IMR-90 (cell line): ENCODE results near the gene NFATC1. TPM values are rescaled to one million over a fixed set of nuclear protein-coding genes. Genes with fewer than 3 reads are reported as not detected.

Experiments
- ATAC-seq: fragments of 200-7000 bp; cut with Tn5 transposase; 2 replicates; pipeline ENCODE4 v1.9.1; 2020; ENCODE audit warnings: low read depth, mild to moderate bottlenecking, moderate library complexity
- BruUV-seq: library from RNA; stranded (reverse); fragments of 400-500 nt; replicated peaks from 2 replicates; lab custom pipeline; 2021; lab: Mats Ljungman, UMichigan
- CTCF ChIA-PET: fragments of 300-600 bp; formaldehyde crosslinking; extraction: SDS; loops from one replicate; lab custom pipeline; 2021; ENCODE audit warnings: antibody characterized with exemption; lab: Yijun Ruan, JAX
- POLR2A ChIA-PET: fragments of 300-600 bp; sonication (Branson Sonifier 250); formaldehyde crosslinking; loops from one replicate; lab custom pipeline; 2022; ENCODE audit warnings: antibody characterized with exemption; ENCODE audit not compliant: unreplicated experiment; lab: Charles Lee
- DNase-seq: peaks from one replicate; pipeline ENCODE4 v3.0.0; 2013
- H2AFZ ChIP-seq: replicated peaks from 2 replicates; pipeline ENCODE3; 2013; ENCODE audit warnings: low read length, mild to moderate bottlenecking; ENCODE audit not compliant: poor library complexity
- H2AK5ac ChIP-seq: 2 replicates; pipeline ENCODE4 v1.6.1; 2013; ENCODE audit warnings: low read depth, low read length, inconsistent platforms
- H2AK9ac ChIP-seq: replicated peaks from 2 replicates; pipeline ENCODE3; 2013; ENCODE audit warnings: mild to moderate bottlenecking, low read depth, low read length, moderate library complexity; ENCODE audit not compliant: poor library complexity
- H2BK120ac ChIP-seq: 2 replicates; pipeline ENCODE4 v1.6.1; 2013; ENCODE audit warnings: low read depth, low read length, inconsistent platforms
- H2BK15ac ChIP-seq: 3 replicates; pipeline ENCODE4 v1.6.1; 2013; ENCODE audit warnings: low read depth, low read length, inconsistent platforms
- H2BK20ac ChIP-seq: 2 replicates; pipeline ENCODE4 v1.6.1; 2013; ENCODE audit warnings: low read depth, mild to moderate bottlenecking, inconsistent platforms, low read length, moderate library complexity
- H2BK5ac ChIP-seq: 2 replicates; pipeline ENCODE4 v1.6.1; 2013; ENCODE audit warnings: mild to moderate bottlenecking, low read depth, low read length, inconsistent platforms; ENCODE audit not compliant: poor library complexity, severe bottlenecking
- H3K14ac ChIP-seq: replicated peaks from 2 replicates; pipeline ENCODE4 v1.6.1; 2013; ENCODE audit warnings: low read depth, low read length, inconsistent platforms
- H3K18ac ChIP-seq: 2 replicates; pipeline ENCODE4 v1.6.1; 2013; ENCODE audit warnings: low read depth, low read length, control low read depth
- H3K23ac ChIP-seq: 2 replicates; pipeline ENCODE4 v1.6.1; 2013; ENCODE audit warnings: low read depth, low read length, inconsistent platforms
- H3K27ac ChIP-seq: 2 replicates; pipeline ENCODE4 v1.5.1; 2013; ENCODE audit warnings: mild to moderate bottlenecking, control low read depth, low read length; ENCODE audit not compliant: insufficient read depth
- H3K27me3 ChIP-seq: 2 replicates; pipeline ENCODE4 v1.6.1; 2013; ENCODE audit warnings: low read length; ENCODE audit not compliant: control insufficient read depth, insufficient read depth
- H3K36me3 ChIP-seq: 2 replicates; pipeline ENCODE4 v1.6.1; 2013; ENCODE audit warnings: low read length, mixed read lengths; ENCODE audit not compliant: control insufficient read depth, insufficient read depth
- H3K4ac ChIP-seq: 2 replicates; pipeline ENCODE4 v1.6.1; 2013; ENCODE audit warnings: low read depth, low read length, inconsistent platforms
- H3K4me1 ChIP-seq: 2 replicates; pipeline ENCODE4 v1.6.1; 2013; ENCODE audit warnings: low read length, mixed read lengths; ENCODE audit not compliant: control insufficient read depth, insufficient read depth
- H3K4me2 ChIP-seq: 2 replicates; pipeline ENCODE4 v1.6.1; 2013; ENCODE audit warnings: low read depth, mild to moderate bottlenecking, control low read depth, low read length, moderate library complexity
- H3K4me3 ChIP-seq: 2 replicates; pipeline ENCODE4 v1.5.1; 2013; ENCODE audit warnings: low read depth, mild to moderate bottlenecking, control low read depth, low read length, moderate library complexity; ENCODE audit not compliant: insufficient read depth
- H3K56ac ChIP-seq: 2 replicates; pipeline ENCODE4 v1.6.1; 2013; ENCODE audit warnings: low read length, inconsistent platforms; ENCODE audit not compliant: insufficient read depth; ENCODE audit errors: extremely low read depth
- H3K79me1 ChIP-seq, 2 experiments: 2 replicates each; pipeline ENCODE4 v1.6.1; 2013; ENCODE audit warnings: low read length in 2 of 2, inconsistent platforms in 1 of 2, low read depth in 1 of 2
- H3K9ac ChIP-seq: 2 replicates; pipeline ENCODE4 v1.6.1; 2013; ENCODE audit warnings: low read depth, low read length, control low read depth
- H3K9me1 ChIP-seq: 2 replicates; pipeline ENCODE4 v1.6.1; 2013; ENCODE audit warnings: low read length, inconsistent platforms; ENCODE audit not compliant: insufficient read depth
- H3K9me3 ChIP-seq: 2 replicates; pipeline ENCODE4 v1.6.1; 2013; ENCODE audit warnings: low read length; ENCODE audit not compliant: control insufficient read depth, insufficient read depth
- H4K20me1 ChIP-seq: 2 replicates; pipeline ENCODE4 v1.6.1; 2013; ENCODE audit warnings: low read length, inconsistent platforms; ENCODE audit not compliant: insufficient read depth
- H4K5ac ChIP-seq: 2 replicates; pipeline ENCODE4 v1.6.1; 2013; ENCODE audit warnings: mild to moderate bottlenecking, low read depth, low read length, control low read depth
- H4K8ac ChIP-seq, 2 experiments: 2 replicates each; pipeline ENCODE4 v1.6.1; 2013; ENCODE audit warnings: low read depth in 2 of 2, low read length in 2 of 2, control low read depth in 1 of 2, inconsistent platforms in 1 of 2
- H4K91ac ChIP-seq: 2 replicates; pipeline ENCODE4 v1.6.1; 2013; ENCODE audit warnings: low read depth, low read length, inconsistent platforms; ENCODE audit not compliant: insufficient read depth
- BHLHE40 ChIP-seq: fragments of 150-350 bp; IDR thresholded peaks from 2 replicates; pipeline ENCODE4 v1.6.1; 2016; ENCODE audit warnings: mild to moderate bottlenecking, low read depth, low read length
- CEBPB ChIP-seq: IDR thresholded peaks from 2 replicates; pipeline ENCODE4 v1.6.1; 2012; ENCODE audit warnings: low read depth, low read length, improper control_type of control experiment
- CHD1 ChIP-seq: IDR thresholded peaks from 2 replicates; pipeline ENCODE4 v1.6.1; 2012; ENCODE audit warnings: low read depth, low read length, improper control_type of control experiment
- CTCF ChIP-seq: conservative IDR thresholded peaks from 2 replicates; pipeline ENCODE4 v1.5.1; 2012; ENCODE audit warnings: mild to moderate bottlenecking, low read depth, low read length, improper control_type of control experiment
- RCOR1 ChIP-seq: IDR thresholded peaks from 2 replicates; pipeline ENCODE4 v1.6.1; 2012; ENCODE audit warnings: mild to moderate bottlenecking, low read length, improper control_type of control experiment; ENCODE audit not compliant: insufficient replicate concordance
- RFX5 ChIP-seq: IDR thresholded peaks from 2 replicates; pipeline ENCODE4 v1.8.0; 2012; ENCODE audit warnings: low read depth, mild to moderate bottlenecking, low read length, moderate library complexity
- SMC3 ChIP-seq: fragments of 150-350 bp; IDR thresholded peaks from 2 replicates; pipeline ENCODE4 v1.6.1; 2016; ENCODE audit warnings: low read depth, mild to moderate bottlenecking, antibody characterized with exemption, low read length, moderate library complexity
- WGBS, 2 experiments: methylation state at CpG; one replicate each; pipeline versions ENCODE4 v1.1.5 to v1.1.7; 2013; ENCODE audit warnings: missing lambda C conversion rate in 2 of 2; ENCODE audit not compliant: insufficient read length in 1 of 2; ENCODE audit errors: extremely low coverage in 2 of 2; 5-methylcytosine and 5-hydroxymethylcytosine counted together
- dilution Hi-C: fragments of 300-500 bp; cut with HindIII; formaldehyde crosslinking; loops from one replicate; pipeline ENCODE4 v1.14.3; 2018; ENCODE audit warnings: low sequenced_read_pairs; ENCODE audit not compliant: unreplicated experiment
- in situ Hi-C: fragments of 300-500 bp; cut with MboI; formaldehyde crosslinking; loops from 3 replicates; pipeline ENCODE4 v1.14.3; 2019; ENCODE audit warnings: low sequenced_read_pairs, inconsistent platforms, mixed read lengths
- intact Hi-C: fragments of 100-400 bp; cut with micrococcal nuclease; formaldehyde crosslinking; loops from 2 replicates; pipeline ENCODE4 v1.10.0; 2022
- polyA plus RNA-seq, 3 experiments: library from polyadenylated mRNA; depleted of rRNA; stranded (reverse); fragments of >200 nt; gene quantifications; 2 replicates each; pipeline ENCODE4 v1.2.3, GENCODE V29; 2012; ENCODE audit warnings: low replicate concordance in 1 of 3
- total RNA-seq: library from RNA; depleted of rRNA; stranded (reverse); fragments of >200 nt; gene quantifications from 2 replicates; pipeline ENCODE4 v1.2.3, GENCODE V29; 2012

Gene NFATC1
- total and polyA plus RNA-seq, 2 of the 4 experiments (the other 2 are of a cell fraction): 0.36 to 1.8 TPM

GRCh38 chr18:79411614-79412526, 16.1 kb downstream of the NFATC1 start:
- 83% methylated on average over 16 of the region's 47 CpGs; no CpG with 5 or more reads in 1 of the 2 experiments for WGBS, 2 experiments
- Histone ChIP-seq H4K20me1 (no peaks in the 10 kb centered on the region), H3K23ac (no peak overlapping the region), H2BK20ac (no peak overlapping the region), H2BK15ac (no peak overlapping the region), H3K79me1 (no peaks in the 10 kb centered on the region), H4K8ac (no peak overlapping the region), H3K9ac (no peak overlapping the region), H3K27me3 (no peaks in the 10 kb centered on the region), H3K27ac (no peak overlapping the region), H2AK9ac (no peak overlapping the region), H3K4ac (no peak overlapping the region), H4K5ac (no peak overlapping the region), H3K9me3 (no peaks in the 10 kb centered on the region), H3K18ac (no peak overlapping the region), H3K4me2 (no peak overlapping the region), H2AFZ (no peak overlapping the region), H4K91ac (no peak overlapping the region), H3K36me3 (peaks cover 14% of the 10 kb centered on the region; the same call in 1 of the 2 replicates), H2BK5ac (no peak overlapping the region), H3K4me1 (no peaks in the 10 kb centered on the region), H3K14ac (no peak overlapping the region), H2AK5ac (no peak overlapping the region), H3K9me1 (no peaks in the 10 kb centered on the region), H3K56ac (no peak overlapping the region), H3K4me3 (no peak overlapping the region), H2BK120ac (no peak overlapping the region)
- CTCF ChIA-PET: no interaction called here
- ATAC-seq: no peak
- TF ChIP-seq BHLHE40: no peak
- TF ChIP-seq RFX5: no peak
- TF ChIP-seq SMC3: no peak
- no peak for TF ChIP-seq RCOR1
- no peak for TF ChIP-seq CEBPB
- TF ChIP-seq CTCF: no peak
- no peak for TF ChIP-seq CHD1
- POLR2A ChIA-PET: no interaction called here
- dilution Hi-C loops: no loop called here
- intact Hi-C loops: no loop called here
- in situ Hi-C loops: no loop called here
- no TSS peak for BruUV-seq
- DNase-seq: no peak
